Neural cell (in vitro differentiated cells): ENCODE measurements around the gene KCNJ16.

Experiments used
- EZH2 ChIP-seq: fragments of 200-600, 300-800 bp; shearing (Covaris generic), sonication (generic); IDR thresholded peaks from 2 replicates; pipeline ENCODE4 v1.6.1; 2014; ENCODE audit warnings: antibody characterized with exemption, low read length, borderline replicate concordance, mild to moderate bottlenecking; ENCODE audit not compliant: insufficient read depth, poor library complexity, severe bottlenecking
- MXI1 ChIP-seq: fragments of 450-650 bp; conservative IDR thresholded peaks from 2 replicates; pipeline ENCODE4 v1.6.1; 2014; ENCODE audit warnings: antibody characterized with exemption, mild to moderate bottlenecking; ENCODE audit not compliant: poor library complexity, severe bottlenecking
- POLR2AphosphoS5 ChIP-seq: IDR thresholded peaks from 2 replicates; pipeline ENCODE4 v1.6.1; 2012
- TAF1 ChIP-seq: IDR thresholded peaks from 2 replicates; pipeline ENCODE4 v1.6.1; 2012; ENCODE audit warnings: low read depth
- TF ChIP-seq, protein P1 (sequence below): fragments of 450-650 bp; IDR thresholded peaks from 2 replicates; pipeline ENCODE4 v1.5.1; 2014; ENCODE audit warnings: antibody characterized with exemption, mild to moderate bottlenecking, moderate library complexity; ENCODE audit not compliant: poor library complexity, severe bottlenecking

- TF ChIP-seq TAF1 (no peak), MXI1 (no peak), EZH2 (no peak), POLR2AphosphoS5 (no peak)
- TF ChIP-seq, protein P1, sequence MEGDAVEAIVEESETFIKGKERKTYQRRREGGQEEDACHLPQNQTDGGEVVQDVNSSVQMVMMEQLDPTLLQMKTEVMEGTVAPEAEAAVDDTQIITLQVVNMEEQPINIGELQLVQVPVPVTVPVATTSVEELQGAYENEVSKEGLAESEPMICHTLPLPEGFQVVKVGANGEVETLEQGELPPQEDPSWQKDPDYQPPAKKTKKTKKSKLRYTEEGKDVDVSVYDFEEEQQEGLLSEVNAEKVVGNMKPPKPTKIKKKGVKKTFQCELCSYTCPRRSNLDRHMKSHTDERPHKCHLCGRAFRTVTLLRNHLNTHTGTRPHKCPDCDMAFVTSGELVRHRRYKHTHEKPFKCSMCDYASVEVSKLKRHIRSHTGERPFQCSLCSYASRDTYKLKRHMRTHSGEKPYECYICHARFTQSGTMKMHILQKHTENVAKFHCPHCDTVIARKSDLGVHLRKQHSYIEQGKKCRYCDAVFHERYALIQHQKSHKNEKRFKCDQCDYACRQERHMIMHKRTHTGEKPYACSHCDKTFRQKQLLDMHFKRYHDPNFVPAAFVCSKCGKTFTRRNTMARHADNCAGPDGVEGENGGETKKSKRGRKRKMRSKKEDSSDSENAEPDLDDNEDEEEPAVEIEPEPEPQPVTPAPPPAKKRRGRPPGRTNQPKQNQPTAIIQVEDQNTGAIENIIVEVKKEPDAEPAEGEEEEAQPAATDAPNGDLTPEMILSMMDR: no peak
Measured at GRCh38 chr17:70093163-70093562, 18.1 kb downstream of the KCNJ16 start.
